MM.1S (cell line): ENCODE data around the gene WDFY4.

Source experiments
- DNase-seq: peaks from one replicate; pipeline ENCODE4 v3.0.0-alpha.2; 2015
- H2AFZ ChIP-seq: fragments of 300-600 bp; sonication (generic); 2 replicates; pipeline ENCODE4 v1.6.0; 2016; ENCODE audit warnings: antibody characterized with exemption, low read length
- H3F3A ChIP-seq: fragments of 300-600 bp; sonication (generic); 2 replicates; pipeline ENCODE4 v1.6.1; 2016; ENCODE audit warnings: mild to moderate bottlenecking, antibody characterized with exemption, low read length, moderate library complexity, mixed read lengths; ENCODE audit not compliant: insufficient read depth
- H3K27ac ChIP-seq: fragments of 300-600 bp; sonication (generic); 2 replicates; pipeline ENCODE4 v1.5.1; 2016; ENCODE audit warnings: mild to moderate bottlenecking, low read length
- H3K27me3 ChIP-seq: fragments of 300-600 bp; sonication (generic); replicated peaks from 2 replicates; pipeline ENCODE4 v1.6.0; 2016; ENCODE audit warnings: low read length; ENCODE audit not compliant: insufficient read depth
- H3K36me3 ChIP-seq: fragments of 300-600 bp; sonication (generic); replicated peaks from 2 replicates; pipeline ENCODE4 v1.6.1; 2016; ENCODE audit warnings: mild to moderate bottlenecking, low read length, mixed read lengths; ENCODE audit not compliant: insufficient read depth
- H3K4me1 ChIP-seq: fragments of 300-600 bp; sonication (generic); 2 replicates; pipeline ENCODE4 v1.6.1; 2016; ENCODE audit warnings: low read length, mixed read lengths
- H3K4me2 ChIP-seq: fragments of 300-600 bp; sonication (generic); 2 replicates; pipeline ENCODE4 v1.6.0; 2016; ENCODE audit warnings: low read depth, low read length
- H3K4me3 ChIP-seq: fragments of 300-600 bp; sonication (generic); 2 replicates; pipeline ENCODE4 v1.5.1; 2016; ENCODE audit warnings: low read length, mixed read lengths
- H3K79me2 ChIP-seq: fragments of 300-600 bp; sonication (generic); 2 replicates; pipeline ENCODE4 v1.6.1; 2016; ENCODE audit warnings: mixed run types, low read length, mixed read lengths
- H3K9ac ChIP-seq: fragments of 300-600 bp; sonication (generic); 2 replicates; pipeline ENCODE4 v1.6.1; 2016; ENCODE audit warnings: low read length, mixed read lengths
- H3K9me2 ChIP-seq: fragments of 300-600 bp; sonication (generic); replicated peaks from 2 replicates; pipeline ENCODE4 v1.6.1; 2016; ENCODE audit warnings: mild to moderate bottlenecking, low read length, mixed read lengths; ENCODE audit not compliant: insufficient read depth
- H3K9me3 ChIP-seq: fragments of 300-600 bp; sonication (generic); replicated peaks from 2 replicates; pipeline ENCODE4 v1.6.1; 2016; ENCODE audit warnings: mild to moderate bottlenecking, low read length, mixed read lengths; ENCODE audit not compliant: insufficient read depth
- H4K20me1 ChIP-seq: fragments of 300-600 bp; sonication (generic); 2 replicates; pipeline ENCODE4 v1.6.1; 2016; ENCODE audit warnings: mild to moderate bottlenecking, low read length, moderate library complexity, mixed read lengths; ENCODE audit not compliant: insufficient read depth
- CTCF ChIP-seq: fragments of 300-600 bp; sonication (generic); IDR thresholded peaks from 2 replicates; pipeline ENCODE4 v1.5.1; 2016; ENCODE audit warnings: antibody characterized with exemption, low read length, mixed read lengths
- EZH2 ChIP-seq: fragments of 300-600 bp; sonication (generic); optimal IDR thresholded peaks from 2 replicates; pipeline ENCODE3; 2017; ENCODE audit warnings: low read depth, mild to moderate bottlenecking, antibody characterized with exemption, low read length, mixed read lengths
- EZH2phosphoT487 ChIP-seq: fragments of 300-600 bp; sonication (generic); IDR thresholded peaks from 2 replicates; pipeline ENCODE4 v1.6.1; 2018; ENCODE audit warnings: antibody characterized with exemption, low read length

Gene WDFY4

DNA sequence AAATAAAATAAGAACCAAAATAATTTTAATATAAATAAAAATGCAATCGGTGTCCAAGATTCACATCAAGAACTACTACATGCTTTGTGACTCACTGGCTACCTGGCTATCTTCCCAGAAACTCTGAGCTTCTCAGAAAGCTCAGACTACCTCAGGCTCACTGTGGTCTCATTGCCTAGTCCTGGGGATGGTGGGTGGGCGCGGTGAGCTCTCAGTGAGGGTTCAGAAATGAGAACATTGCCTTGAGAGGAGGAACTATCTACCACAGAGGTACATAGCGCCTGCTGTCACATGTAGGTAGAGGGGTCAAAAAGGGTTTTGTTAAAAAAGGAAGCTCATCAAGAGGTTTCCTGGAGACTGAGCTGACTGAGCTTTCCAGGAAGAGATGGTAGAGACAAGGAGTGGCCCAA, 108.0 kb downstream of the WDFY4 start:
- Histone ChIP-seq H3K27ac (no peak overlapping the region), H3K4me1 (no peaks in the 10 kb centered on the region), H3K4me2 (no peak overlapping the region), H3K79me2 (no peaks in the 10 kb centered on the region), H3K9me3 (no peaks in the 10 kb centered on the region), H2AFZ (no peak overlapping the region), H4K20me1 (no peaks in the 10 kb centered on the region), H3K9ac (no peak overlapping the region), H3F3A (no peaks in the 10 kb centered on the region), H3K9me2 (no peaks in the 10 kb centered on the region), H3K27me3 (no peaks in the 10 kb centered on the region), H3K36me3 (no peaks in the 10 kb centered on the region), H3K4me3 (no peak overlapping the region)
- TF ChIP-seq EZH2phosphoT487 (no peak), EZH2 (no peak), CTCF (no peak)
- no peak for DNase-seq

DNA sequence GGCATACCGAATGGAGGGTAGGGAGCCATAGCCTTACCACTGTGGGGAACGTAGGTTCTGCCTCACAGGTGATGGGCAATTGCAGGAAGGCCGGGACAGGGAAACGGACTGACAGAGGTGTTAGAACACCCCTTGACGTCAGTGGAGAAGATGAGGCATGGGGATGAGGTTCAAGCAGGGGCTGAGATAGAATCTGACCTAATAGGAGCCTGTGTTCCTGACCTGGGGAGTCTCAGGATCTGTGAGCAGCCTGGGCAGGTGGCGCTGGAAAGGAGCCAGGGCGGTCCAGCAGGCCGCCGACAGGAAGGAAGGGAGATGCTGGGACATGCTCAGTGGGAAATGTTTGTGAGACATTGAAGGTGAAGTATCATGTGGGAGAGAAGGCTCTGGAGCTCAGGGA, 109.4 kb downstream of the WDFY4 start:
- no peak for DNase-seq
- Histone ChIP-seq H3K79me2 (no peaks in the 10 kb centered on the region), H3K36me3 (no peaks in the 10 kb centered on the region)

DNA sequence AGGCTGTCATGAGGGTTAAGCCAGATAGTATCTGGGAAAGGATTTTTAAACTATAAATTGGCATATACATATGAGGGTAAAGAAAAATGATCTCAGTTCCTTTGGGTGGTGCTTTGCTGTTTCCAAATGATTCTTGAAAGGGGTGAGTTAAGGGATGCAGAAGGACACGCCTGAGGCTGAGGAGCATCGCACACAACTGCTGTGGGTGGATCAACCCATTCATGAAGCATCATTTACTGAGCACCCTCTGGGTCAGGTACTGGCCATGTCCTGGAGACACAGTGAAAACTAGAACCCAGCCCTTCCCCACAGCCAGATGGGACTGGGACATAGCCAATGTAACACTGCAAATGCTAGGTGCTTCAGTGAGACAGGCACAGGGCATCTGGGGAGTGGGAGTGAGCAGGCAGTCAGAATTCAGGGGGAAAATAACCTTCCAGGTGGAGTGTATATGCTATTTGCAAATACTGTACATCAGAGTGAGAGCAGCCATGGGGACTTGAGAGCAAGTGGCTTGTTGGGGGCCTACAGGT, 112.1 kb downstream of the WDFY4 start:
- Histone ChIP-seq H3F3A (0 out of 2 replicates have a peak, but pooled peaks cover 2% of the 10 kb centered on the region), H4K20me1 (no peaks in the 10 kb centered on the region), H3K9me3 (no peaks in the 10 kb centered on the region), H3K79me2 (no peaks in the 10 kb centered on the region), H3K4me2 (no peak overlapping the region), H3K27ac (no peak overlapping the region), H3K4me3 (no peak overlapping the region), H3K36me3 (no peaks in the 10 kb centered on the region), H3K9me2 (no peaks in the 10 kb centered on the region), H3K27me3 (no peaks in the 10 kb centered on the region), H3K9ac (no peak overlapping the region), H2AFZ (no peak overlapping the region), H3K4me1 (peaks cover 4% of the 10 kb centered on the region; the same call in 1 of the 2 replicates)
- no peak for DNase-seq
- TF ChIP-seq CTCF, result no peak
- no peak for TF ChIP-seq EZH2
- no peak for TF ChIP-seq EZH2phosphoT487

More for the DNA sequence above, 109.4 kb downstream of the WDFY4 start:
- Histone ChIP-seq H3K4me2 (no peak overlapping the region), H4K20me1 (no peaks in the 10 kb centered on the region), H3K9me2 (no peaks in the 10 kb centered on the region), H3K4me1 (no peaks in the 10 kb centered on the region), H3K4me3 (no peak overlapping the region), H3K9me3 (no peaks in the 10 kb centered on the region), H3F3A (no peaks in the 10 kb centered on the region), H3K27me3 (no peaks in the 10 kb centered on the region), H3K9ac (no peak overlapping the region), H2AFZ (no peak overlapping the region), H3K27ac (no peak overlapping the region)
- TF ChIP-seq EZH2 (no peak), EZH2phosphoT487 (no peak), CTCF (no peak)
